Measurements from ENCODE around the gene CHST7. TPM values are rescaled to one million over a fixed set of nuclear protein-coding genes. Genes with fewer than 3 reads are reported as not detected.

CHST7 gene
- total RNA-seq, 6 experiments from 2014 or later = 4.8 to 7.1 (median 5.7) TPM

DNA sequence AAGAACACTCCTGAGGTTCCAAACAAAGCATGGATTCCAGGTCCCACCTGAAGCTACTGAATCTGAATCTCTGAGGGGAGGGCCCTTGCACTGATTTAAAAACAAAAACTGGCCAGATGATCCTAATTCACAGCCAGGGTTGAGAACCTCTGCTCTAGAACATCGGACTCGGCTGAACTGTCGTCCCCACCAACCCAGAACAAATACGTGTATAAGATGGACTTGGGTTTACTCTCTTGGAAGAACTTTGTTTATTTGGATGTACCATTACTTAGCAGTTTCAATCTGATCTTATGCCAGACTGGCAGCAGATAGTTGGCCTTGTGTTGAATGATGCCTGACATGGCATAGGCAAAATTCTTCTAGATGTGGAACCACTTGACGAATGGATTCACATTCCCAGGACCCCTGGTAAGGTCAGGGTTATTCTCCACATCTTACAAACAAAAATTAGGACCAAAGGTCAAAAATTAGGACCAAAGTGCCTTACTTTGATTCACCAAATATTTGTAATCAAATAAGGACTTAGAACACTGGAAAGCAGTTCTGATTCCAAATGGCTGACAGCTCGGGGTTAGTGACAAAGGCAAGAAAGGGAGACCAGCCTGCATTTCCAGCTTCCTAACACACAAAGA, 29.0 kb downstream of the CHST7 start:
- H3K4me1 ChIP-seq = peaks cover 0 to 10% (median 5%) of the 10 kb centered on the region in 4 donors
- no peaks in the 10 kb centered on the region for H3K9me3 ChIP-seq
- peak in 1 of 3 donors; percentile 46 for DNase-seq
- H3K27ac ChIP-seq = peak overlapping the region in 2 of 3 donors; percentile 25 to 29
- H3K36me3 ChIP-seq = no peaks in the 10 kb centered on the region
- no peak overlapping the region for H3K4me3 ChIP-seq
- WGBS (ENCODE audit: insufficient coverage, low coverage, low lambda C conversion rate, missing lambda C conversion rate) = 43% methylated on average over 6 of the region's 6 CpGs
- intact Hi-C loops (cut with DNase I) = no loop called here
- peak; percentile 50 to 76 (median 61) for ATAC-seq
- TF ChIP-seq, protein P1, sequence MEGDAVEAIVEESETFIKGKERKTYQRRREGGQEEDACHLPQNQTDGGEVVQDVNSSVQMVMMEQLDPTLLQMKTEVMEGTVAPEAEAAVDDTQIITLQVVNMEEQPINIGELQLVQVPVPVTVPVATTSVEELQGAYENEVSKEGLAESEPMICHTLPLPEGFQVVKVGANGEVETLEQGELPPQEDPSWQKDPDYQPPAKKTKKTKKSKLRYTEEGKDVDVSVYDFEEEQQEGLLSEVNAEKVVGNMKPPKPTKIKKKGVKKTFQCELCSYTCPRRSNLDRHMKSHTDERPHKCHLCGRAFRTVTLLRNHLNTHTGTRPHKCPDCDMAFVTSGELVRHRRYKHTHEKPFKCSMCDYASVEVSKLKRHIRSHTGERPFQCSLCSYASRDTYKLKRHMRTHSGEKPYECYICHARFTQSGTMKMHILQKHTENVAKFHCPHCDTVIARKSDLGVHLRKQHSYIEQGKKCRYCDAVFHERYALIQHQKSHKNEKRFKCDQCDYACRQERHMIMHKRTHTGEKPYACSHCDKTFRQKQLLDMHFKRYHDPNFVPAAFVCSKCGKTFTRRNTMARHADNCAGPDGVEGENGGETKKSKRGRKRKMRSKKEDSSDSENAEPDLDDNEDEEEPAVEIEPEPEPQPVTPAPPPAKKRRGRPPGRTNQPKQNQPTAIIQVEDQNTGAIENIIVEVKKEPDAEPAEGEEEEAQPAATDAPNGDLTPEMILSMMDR (IDR thresholded peaks at IDR 0.05) = no peak
- TF ChIP-seq POLR2A (IDR thresholded peaks at IDR 0.05) = no peak
- H3K27me3 ChIP-seq = no peaks in the 10 kb centered on the region

DNA sequence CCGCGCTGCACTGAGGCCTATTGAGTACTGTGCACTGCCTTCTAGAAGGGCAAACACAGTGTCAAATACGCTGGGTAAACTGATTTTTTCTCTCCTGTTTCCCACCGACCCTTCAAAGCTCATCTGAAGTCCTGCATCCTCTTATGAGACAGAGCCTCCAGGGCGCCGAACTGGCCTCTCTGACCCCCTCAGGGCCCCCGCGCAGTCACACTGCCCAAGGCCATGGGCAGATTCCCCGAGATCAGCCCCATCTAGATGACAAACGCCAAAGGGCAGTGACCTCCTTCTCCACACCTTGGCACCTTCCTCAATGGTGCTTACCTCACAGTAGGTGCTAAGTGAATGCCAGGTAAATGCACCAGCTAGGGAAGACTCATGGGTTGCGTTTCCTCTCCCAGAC, 34.4 kb downstream of the CHST7 start:
- DNase-seq (no peak), ATAC-seq (no peak)
- no peaks in the 10 kb centered on the region for H3K9me3 ChIP-seq
- H3K27ac ChIP-seq = no peak overlapping the region
- 58% methylated on average over 5 of the region's 11 CpGs for WGBS (ENCODE audit: insufficient coverage, low coverage, low lambda C conversion rate, missing lambda C conversion rate)
- no peaks in the 10 kb centered on the region for H3K27me3 ChIP-seq
- TF ChIP-seq POLR2A (IDR thresholded peaks at IDR 0.05) = no peak
- TF ChIP-seq, protein P1 (IDR thresholded peaks at IDR 0.05) = no peak
- no peak overlapping the region for H3K4me3 ChIP-seq
- intact Hi-C loops (cut with DNase I) = no loop called here
- no peaks in the 10 kb centered on the region for H3K36me3 ChIP-seq
- peaks cover 0 to 8% (median 4%) of the 10 kb centered on the region in 4 donors for H3K4me1 ChIP-seq

DNA sequence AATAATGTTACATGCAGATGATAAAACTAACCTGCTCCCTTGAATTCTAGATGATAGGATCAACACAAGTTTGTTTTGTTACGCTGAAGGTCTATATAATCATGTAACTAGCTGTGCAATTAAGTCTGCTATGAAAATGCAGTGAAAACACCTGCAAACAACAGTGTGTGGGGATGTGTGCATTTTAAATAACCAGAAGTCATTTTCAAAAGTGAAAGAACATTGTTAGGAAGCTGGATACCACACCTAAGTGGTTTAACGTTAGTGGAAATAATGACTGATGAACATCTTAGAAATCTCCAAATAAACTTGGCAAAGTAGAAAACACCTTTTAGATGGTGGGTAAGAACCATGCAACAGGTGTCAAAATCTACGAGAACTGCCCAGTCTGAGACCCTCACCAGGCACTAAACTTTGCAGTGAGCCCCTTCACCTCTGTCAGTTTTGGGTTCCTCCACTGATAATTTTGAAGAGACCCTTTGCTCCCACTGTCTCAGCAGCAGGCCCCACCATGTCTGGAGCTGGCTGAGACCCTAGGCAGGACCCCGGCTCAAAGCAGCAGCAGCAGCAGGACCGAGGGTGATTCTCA, 36.6 kb downstream of the CHST7 start:
- no peaks in the 10 kb centered on the region for H3K36me3 ChIP-seq
- no peak for ATAC-seq
- no peaks in the 10 kb centered on the region for H3K27me3 ChIP-seq
- no peak overlapping the region for H3K4me3 ChIP-seq
- intact Hi-C loops (cut with DNase I) = no loop called here
- no peaks in the 10 kb centered on the region for H3K4me1 ChIP-seq
- WGBS (ENCODE audit: insufficient coverage, low coverage, low lambda C conversion rate, missing lambda C conversion rate) = 48% methylated on average over 4 of the region's 5 CpGs
- no peaks in the 10 kb centered on the region for H3K9me3 ChIP-seq
- TF ChIP-seq, protein P1 (IDR thresholded peaks at IDR 0.05) = no peak
- no peak for TF ChIP-seq POLR2A (IDR thresholded peaks at IDR 0.05)
- H3K27ac ChIP-seq = no peak overlapping the region
- no peak for DNase-seq

DNA sequence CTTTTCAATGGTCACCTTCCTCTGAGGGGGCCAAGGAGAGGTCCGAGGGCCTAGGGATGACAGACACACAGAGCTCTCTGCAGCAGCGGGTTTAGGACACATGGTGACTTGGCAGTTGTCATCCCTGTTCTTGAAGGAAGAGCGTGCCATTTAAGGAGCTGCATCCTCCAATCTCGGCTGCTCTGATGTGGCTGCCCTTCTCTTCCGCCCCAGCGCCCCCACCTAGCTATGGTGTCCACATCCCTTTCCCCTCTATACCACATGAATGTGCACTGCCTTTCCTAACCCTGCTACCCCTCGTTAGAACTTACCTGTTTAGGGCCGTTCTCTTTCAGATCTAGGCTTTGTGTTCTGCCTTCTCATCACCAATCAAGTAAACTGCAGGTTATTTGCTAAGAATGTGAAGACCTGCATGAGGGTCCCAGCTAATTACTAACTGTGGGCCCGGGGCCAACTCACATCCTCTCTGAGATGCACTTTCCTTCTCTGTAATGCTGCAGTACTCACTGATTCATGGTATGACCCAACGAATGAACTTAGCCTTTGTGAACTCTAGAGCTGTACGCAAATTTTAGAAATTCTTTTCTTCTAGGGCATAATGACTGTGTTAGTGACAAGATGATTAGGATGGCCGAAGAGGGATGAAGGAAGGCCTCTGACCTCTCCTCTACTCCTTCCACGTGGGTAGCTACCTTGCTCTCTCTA, 38.2 kb downstream of the CHST7 start:
- Histone ChIP-seq H3K27me3 (no peaks in the 10 kb centered on the region), H3K27ac (no peak overlapping the region), H3K4me1 (no peaks in the 10 kb centered on the region), H3K4me3 (no peak overlapping the region), H3K9me3 (no peaks in the 10 kb centered on the region), H3K36me3 (no peaks in the 10 kb centered on the region)
- DNase-seq = no peak
- no peak for ATAC-seq
- intact Hi-C loops (cut with DNase I) = no loop called here
- TF ChIP-seq POLR2A (IDR thresholded peaks at IDR 0.05) = no peak
- TF ChIP-seq, protein P1 (IDR thresholded peaks at IDR 0.05) = no peak
- 48% methylated on average over 5 of the region's 13 CpGs for WGBS (ENCODE audit: insufficient coverage, low coverage, low lambda C conversion rate, missing lambda C conversion rate)
